Hematopoietic multipotent progenitor cell (in vitro differentiated cells): ENCODE data around the gene CEACAM8. TPM values are rescaled to one million over a fixed set of nuclear protein-coding genes. Genes with fewer than 3 reads are reported as not detected.
"Not testable (repeated sequence)": the region's sequence is repeated elsewhere in the genome, so short reads cannot be mapped to it uniquely, and the experiment has no call there.

Experiments used
- DNase-seq, 3 donors: peaks; one replicate each; pipeline ENCODE4 v3.0.0-alpha.2; 2011 to 2015; ENCODE audit warnings: low read depth in 2 of 3, low spot score in 2 of 3
- total RNA-seq: library from RNA; depleted of rRNA; stranded (reverse); fragments of >200 nt; gene quantifications from one replicate; pipeline ENCODE4 v1.2.3, GENCODE V29; 2012

The CEACAM8 gene
- total RNA-seq: 0.27 TPM

DNA sequence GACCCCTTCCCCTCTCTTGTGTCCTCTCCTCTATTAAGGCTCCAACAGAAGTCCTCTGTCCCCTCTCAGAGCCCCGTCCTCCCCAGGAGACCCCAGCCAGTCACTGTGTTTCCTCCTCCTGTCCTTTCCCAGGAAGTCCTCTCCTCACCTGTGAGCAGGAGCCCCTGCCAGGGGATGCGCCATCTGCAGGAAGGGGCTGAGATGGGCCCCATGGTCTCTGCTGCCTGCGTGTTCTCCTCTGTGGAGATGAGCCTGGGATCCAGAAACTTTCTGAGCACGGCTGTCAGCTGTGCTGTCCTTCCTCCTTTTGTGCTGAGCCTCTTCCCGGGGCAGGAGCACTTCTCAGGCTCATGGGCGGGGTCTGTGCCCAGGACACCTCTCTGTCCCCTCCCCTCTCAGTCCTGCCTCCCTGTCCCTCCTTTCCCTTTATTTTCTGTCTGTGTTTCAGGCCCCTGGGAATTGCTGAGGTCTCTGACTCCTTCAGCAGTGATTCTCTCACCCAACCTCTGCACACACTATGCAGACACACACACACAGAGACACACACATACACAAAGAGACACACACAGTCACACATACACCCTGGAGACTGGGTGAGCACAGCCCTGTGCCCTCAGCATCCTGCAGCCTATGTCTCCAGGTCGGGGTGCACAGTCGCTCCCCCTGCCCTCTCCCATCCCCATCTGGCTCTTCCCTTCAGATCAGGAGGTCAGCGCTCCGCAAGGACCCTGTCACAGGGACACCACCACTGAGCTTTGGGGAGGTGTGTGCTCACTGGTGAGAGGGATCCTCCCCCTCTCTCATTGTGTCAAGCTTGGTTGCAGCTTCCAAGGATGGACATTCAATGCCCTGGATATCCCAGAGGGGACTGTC, at the start of gene CEACAM8:
Gene CEACAM8, minus strand, starts transcription at position 308 of the 873 bp plus-strand sequence. Its CDS starts 96 bp downstream, at position 212.
- DNase-seq: no peak

- not testable (repeated sequence) for DNase-seq
Measured at GRCh38 chr19:42639324-42640092, 44.8 kb upstream of the CEACAM8 start.

DNA sequence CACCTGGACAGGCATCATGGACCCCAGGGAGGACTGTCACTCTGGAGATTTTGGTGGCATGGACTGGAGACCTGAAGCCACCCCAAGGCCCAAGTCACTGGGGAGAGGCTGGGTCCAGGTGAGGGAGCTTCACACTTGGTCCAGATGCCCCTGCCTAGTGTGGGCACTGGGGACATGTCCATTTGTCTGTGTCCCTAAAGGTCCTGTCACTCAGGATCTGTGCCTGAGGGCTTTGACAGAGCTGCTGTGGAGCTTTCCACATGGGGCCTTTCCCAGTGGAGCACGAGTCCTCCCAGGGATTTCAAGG, 40.5 kb upstream of the CEACAM8 start:
- no peak for DNase-seq

DNA sequence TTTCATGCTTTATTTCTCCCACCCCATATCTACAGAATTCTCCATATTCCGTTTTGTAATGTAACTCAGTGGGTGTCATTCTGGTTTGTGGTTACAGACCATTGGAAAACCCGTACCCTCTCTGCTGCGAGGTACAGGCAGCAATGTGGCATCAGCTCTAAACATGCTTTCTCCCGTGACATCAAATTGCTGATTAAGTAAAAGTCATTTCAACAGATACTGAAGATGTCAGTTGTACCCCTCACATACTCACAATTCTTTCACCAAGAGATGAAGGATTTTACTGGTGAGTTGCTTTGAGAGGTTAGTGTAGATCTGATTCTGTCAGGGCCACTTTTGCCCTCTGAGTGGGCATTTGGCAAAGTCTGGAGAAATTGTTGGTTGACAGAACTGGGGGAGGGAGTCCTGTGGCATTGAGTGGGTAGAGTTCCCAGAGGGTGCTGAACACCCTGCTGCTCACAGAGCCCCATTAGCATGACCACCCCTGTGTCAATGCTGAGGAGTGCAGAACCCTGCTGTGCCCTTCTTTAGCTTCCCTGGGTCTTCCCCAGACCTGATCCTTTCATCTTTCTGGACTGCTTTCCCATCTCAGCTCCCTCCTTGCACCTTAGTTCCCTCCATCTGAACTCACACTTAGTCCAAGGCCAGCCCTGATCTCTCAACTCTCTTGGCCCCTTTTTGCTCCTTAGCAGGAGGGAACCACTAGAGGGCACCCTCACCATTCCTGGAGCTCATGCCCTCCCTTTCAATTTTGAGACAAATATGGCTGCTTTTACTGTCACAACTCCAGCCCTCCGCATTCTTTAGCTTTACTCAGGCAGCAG, 39.9 kb upstream of the CEACAM8 start:
- peak in 2 of 3 donors; percentile 41 to 66 for DNase-seq

- no peak for DNase-seq
Measured at GRCh38 chr19:42629191-42629590, 34.5 kb upstream of the CEACAM8 start.

DNA sequence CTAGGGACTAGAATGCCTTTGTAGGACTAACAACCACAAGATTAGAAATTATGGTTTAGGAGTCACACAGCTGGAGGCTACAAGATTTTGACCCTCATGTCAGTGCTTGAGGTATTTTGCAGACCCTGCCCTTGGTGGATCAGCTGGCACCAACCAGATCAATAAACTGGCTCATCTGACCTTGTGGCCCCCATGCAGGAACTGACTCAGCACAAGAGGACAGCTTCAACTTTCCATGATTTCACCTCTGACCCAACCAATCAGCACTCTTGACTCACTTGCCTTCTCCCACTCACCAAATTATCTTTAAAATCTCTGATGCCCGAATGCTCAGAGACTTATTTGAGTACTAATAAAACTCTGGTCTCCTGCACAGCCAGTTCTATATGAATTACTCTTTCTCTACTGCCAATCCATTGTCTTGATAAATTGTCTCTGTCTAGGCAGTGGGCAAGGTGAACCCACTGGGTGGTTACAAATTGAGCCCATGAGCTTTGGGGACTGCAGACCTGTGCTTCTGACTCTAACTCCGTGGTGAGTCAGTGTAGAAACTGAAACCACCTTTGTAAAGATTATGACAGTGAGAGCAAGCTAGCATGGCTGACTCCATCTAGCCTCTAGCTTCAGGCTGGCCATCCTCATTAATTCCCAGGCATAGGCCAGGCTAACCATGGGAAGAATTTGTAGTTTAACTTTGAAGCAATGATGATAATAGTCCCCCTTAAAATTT, 33.9 kb upstream of the CEACAM8 start:
- DNase-seq: no peak

- no peak for DNase-seq
Measured at GRCh38 chr19:42627916-42628315, 33.2 kb upstream of the CEACAM8 start.

GRCh38 chr19:42626181-42626580, 31.5 kb upstream of the CEACAM8 start:
- DNase-seq: no peak

GRCh38 chr19:42619271-42619670, 24.5 kb upstream of the CEACAM8 start:
- DNase-seq: no peak

- no peak for DNase-seq
Measured at GRCh38 chr19:42613666-42614065, 18.9 kb upstream of the CEACAM8 start.

GRCh38 chr19:42610401-42610915, 15.7 kb upstream of the CEACAM8 start:
- DNase-seq: not testable (repeated sequence)

DNA sequence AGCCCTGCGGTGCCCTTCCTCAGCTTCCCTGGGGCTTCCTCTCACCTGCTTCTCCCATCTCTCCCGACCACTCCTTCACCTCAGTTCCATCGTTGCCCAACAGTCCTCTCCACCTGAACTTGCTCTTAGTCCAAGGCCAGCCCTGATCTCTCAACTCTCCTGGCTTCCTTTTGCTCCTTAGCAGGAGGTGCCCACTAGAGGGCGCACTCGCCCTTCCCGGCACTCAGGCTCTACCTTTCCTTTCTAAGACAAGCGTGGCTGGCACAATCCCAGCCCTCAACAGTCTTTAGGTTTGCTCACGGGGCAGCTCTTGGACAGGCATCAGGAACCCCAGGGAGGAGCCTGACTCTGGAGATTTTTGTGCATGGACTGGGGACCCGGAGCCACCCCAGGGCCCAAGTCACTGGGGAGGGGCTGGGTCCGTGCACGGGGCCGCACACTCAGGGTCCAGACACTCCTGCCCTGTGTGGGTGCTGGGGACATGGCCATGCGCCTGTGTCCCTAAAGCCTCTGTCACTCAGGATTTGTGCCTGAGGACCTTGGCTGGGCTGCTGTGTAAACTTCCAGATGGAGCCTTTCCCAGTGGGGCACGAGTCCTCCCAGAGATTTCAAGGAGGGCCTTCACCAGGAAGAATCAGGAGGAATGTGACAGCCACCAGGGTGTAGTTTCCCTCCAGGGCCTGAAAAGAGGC, 12.1 kb upstream of the CEACAM8 start:
- DNase-seq: peak in 2 of 3 donors; percentile 36 to 58

DNA sequence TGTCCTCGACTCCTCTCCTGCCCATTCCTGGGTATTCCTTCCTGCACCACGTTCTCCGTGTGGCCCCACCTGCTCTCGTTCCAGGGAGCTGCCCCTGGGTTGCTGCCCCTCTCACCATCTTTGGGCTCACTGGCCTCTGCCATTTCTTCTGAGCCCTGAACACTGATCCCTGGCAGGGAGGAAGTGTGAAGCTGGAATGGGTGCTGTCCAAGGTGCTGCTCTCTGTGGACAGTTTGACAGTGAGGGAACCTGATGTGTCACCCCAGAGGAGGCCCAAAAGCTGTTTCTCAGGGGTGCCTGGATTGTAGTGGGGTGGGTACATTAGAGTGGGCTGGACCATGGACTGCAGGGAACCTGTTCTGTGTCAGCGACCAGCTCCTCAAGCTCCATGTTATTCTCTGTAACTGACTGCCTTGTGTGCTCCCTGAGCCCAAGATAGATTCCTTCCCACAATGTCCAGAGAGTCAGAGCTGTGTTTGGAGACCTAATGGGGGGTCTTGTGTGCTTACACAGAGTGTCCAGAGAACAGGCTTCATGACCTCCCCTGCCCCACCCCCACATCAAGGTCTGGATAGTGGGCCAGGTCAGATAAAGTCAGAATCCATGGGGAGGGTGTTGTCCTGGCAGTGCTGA, 7.2 kb upstream of the CEACAM8 start:
- peak in 2 of 3 donors; percentile 33 to 71 for DNase-seq

GRCh38 chr19:42596391-42597072, 1.8 kb upstream of the CEACAM8 start:
- peak; percentile 22 to 31 (median 23) for DNase-seq

- DNase-seq: no peak
Measured at GRCh38 chr19:42595550-42596172, 937 bp upstream of the CEACAM8 start.

DNA sequence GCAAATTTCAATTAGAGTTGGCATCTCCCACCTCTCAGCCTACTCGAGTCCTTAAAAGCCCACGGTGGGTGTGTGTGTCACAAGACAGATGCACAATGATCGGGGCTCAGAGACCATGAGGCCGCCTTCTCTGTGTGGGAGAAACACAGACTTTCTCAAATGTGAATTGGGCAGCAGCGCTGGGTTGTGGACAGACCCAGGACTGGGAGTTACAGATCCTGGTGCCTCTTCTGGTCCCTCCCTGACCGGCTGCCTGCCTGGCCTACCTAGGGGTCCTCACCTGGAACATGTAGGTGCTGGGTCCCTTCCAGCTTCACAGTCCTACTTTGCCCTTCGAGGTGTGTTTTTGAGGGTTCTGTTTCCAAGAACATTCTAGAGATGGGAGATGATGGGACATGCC, 4.9 kb downstream of the CEACAM8 start:
- no peak for DNase-seq

DNA sequence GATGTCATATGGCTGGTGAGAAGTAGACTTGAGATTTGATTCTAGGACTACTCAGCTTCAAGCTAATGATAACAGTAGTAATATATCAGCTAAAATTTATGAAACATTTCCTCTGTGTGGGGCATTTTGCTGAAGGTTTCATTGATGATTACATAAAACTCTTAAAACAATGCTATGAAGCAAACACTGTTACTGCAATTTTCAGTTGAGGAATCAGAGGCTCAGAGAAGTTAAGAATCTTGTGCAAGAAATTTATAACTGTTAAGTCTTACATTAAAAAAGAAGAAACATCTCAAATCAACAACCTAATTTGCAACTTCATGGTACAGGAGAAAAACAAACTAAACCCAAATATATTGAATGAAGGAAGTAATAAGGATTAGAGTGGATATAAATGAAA, 10.3 kb downstream of the CEACAM8 start:
- no peak for DNase-seq

- no peak for DNase-seq
Measured at GRCh38 chr19:42577016-42577415, 17.7 kb downstream of the CEACAM8 start.
